ENCODE data around the gene LST1. TPM values are rescaled to one million over a fixed set of nuclear protein-coding genes. Genes with fewer than 3 reads are reported as not detected.

Gene LST1
- total RNA-seq, 1 experiment from 2014 or later = 1.6 TPM

DNA sequence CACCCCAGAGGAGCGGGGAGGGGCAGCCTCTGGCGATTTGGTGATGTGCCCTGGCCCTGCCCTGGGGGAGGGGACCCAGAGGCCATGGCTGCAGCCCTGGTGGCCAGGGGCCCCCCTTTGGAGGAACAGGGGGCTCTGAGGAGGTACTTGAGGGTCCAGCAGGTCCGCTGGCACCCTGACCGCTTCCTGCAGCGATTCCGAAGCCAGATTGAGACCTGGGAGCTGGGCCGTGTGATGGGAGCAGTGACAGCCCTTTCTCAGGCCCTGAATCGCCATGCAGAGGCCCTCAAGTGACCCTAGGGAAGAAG, 27.8 kb upstream of the LST1 start:
- H3K79me2 ChIP-seq (ENCODE audit: low read depth) = 0 out of 2 replicates have a peak, but pooled peaks cover 3% of the 10 kb centered on the region
- peaks cover 22% of the 10 kb centered on the region; the same call in 1 of the 2 replicates for H3F3A ChIP-seq (ENCODE audit: insufficient read depth, low read depth)
- BruUV-seq (replicated peaks) = no TSS peak
- no peak for DNase-seq
- no peaks in the 10 kb centered on the region for H3K9me2 ChIP-seq (ENCODE audit: insufficient read depth)
- POLR2A ChIA-PET (ENCODE audit: unreplicated experiment) = no interaction called here
- H3K27me3 ChIP-seq (ENCODE audit: insufficient read depth, low read depth) = no peaks in the 10 kb centered on the region
- intact Hi-C loops (cut with micrococcal nuclease; ENCODE audit: unreplicated experiment) = no loop called here
- H3K4me2 ChIP-seq = no peak overlapping the region
- 0 out of 2 replicates have a peak, but pooled peaks cover 4% of the 10 kb centered on the region for H4K20me1 ChIP-seq (ENCODE audit: insufficient read depth)
- peaks cover 15% of the 10 kb centered on the region for H3K4me1 ChIP-seq (replicated peaks; ENCODE audit: insufficient read depth)
- no peak overlapping the region for H2AFZ ChIP-seq
- no peak overlapping the region for H3K27ac ChIP-seq
- no peak overlapping the region for H3K4me3 ChIP-seq
- TF ChIP-seq EZH2 (IDR thresholded peaks at IDR 0.05; ENCODE audit: low read depth) = no peak
- TF ChIP-seq, protein P1, sequence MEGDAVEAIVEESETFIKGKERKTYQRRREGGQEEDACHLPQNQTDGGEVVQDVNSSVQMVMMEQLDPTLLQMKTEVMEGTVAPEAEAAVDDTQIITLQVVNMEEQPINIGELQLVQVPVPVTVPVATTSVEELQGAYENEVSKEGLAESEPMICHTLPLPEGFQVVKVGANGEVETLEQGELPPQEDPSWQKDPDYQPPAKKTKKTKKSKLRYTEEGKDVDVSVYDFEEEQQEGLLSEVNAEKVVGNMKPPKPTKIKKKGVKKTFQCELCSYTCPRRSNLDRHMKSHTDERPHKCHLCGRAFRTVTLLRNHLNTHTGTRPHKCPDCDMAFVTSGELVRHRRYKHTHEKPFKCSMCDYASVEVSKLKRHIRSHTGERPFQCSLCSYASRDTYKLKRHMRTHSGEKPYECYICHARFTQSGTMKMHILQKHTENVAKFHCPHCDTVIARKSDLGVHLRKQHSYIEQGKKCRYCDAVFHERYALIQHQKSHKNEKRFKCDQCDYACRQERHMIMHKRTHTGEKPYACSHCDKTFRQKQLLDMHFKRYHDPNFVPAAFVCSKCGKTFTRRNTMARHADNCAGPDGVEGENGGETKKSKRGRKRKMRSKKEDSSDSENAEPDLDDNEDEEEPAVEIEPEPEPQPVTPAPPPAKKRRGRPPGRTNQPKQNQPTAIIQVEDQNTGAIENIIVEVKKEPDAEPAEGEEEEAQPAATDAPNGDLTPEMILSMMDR (conservative IDR thresholded peaks at IDR 0.05) = no peak
- 0 out of 2 replicates have a peak, but pooled peaks cover 6% of the 10 kb centered on the region for H3K36me3 ChIP-seq (ENCODE audit: low read depth)
- H3K9me3 ChIP-seq (ENCODE audit: insufficient read depth, low read depth) = no peaks in the 10 kb centered on the region
- CTCF ChIA-PET = no interaction called here

DNA sequence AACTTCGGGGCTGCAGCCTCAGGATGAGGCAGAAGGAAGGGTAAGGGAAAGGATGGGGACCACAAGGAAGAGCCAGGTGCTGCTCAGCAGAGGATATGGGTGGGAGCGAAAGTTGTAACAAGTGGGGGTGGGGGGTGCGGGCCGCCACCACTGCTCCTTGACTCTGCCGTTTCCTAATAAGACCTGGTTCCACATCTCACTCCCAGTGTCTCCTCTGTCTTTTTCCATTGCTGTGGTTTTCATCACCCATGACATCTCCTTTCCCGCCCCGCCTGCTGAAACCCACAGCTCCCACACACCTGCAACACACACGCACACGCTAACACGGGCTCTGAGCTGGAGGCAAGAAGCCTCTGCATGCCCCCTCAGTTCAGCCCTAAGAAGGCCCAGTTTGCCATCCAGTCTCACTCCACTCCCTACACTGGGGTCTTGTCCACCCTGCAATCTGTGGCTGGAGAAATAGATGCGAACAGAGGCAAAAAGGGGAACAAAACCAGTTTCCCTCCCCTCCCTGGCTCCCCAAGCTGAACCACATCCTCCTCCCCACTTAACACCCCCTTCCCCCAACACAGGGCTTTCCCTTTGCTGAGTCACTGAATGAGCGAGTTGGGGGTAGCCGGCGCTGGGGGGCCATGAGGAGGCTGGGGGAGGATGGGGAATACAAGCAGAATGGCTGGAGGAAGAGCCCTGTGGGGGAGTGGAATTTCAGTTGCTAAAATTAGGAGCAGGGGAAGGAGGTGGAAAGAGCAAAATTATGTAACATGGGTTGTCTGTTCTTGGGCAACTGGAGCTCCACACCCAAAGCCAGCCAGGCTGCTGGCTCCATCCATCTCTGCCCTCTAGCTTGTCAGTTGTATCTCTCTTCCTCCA, 27.2 kb upstream of the LST1 start:
- Histone ChIP-seq H3K79me2 (ENCODE audit: low read depth) (0 out of 2 replicates have a peak, but pooled peaks cover 3% of the 10 kb centered on the region), H3K9me3 (ENCODE audit: insufficient read depth, low read depth) (no peaks in the 10 kb centered on the region), H4K20me1 (ENCODE audit: insufficient read depth) (0 out of 2 replicates have a peak, but pooled peaks cover 4% of the 10 kb centered on the region), H2AFZ (no peak overlapping the region), H3K4me2 (no peak overlapping the region), H3K36me3 (ENCODE audit: low read depth) (0 out of 2 replicates have a peak, but pooled peaks cover 6% of the 10 kb centered on the region), H3K9me2 (ENCODE audit: insufficient read depth) (no peaks in the 10 kb centered on the region), H3K27ac (peak overlapping the region; percentile 33; the same call in 1 of the 2 replicates), H3K4me1 (replicated peaks; ENCODE audit: insufficient read depth) (peaks cover 15% of the 10 kb centered on the region), H3K27me3 (ENCODE audit: insufficient read depth, low read depth) (no peaks in the 10 kb centered on the region), H3F3A (ENCODE audit: insufficient read depth, low read depth) (peaks cover 18% of the 10 kb centered on the region; the same call in 1 of the 2 replicates), H3K4me3 (no peak overlapping the region)
- no peak for DNase-seq
- intact Hi-C loops (cut with micrococcal nuclease; ENCODE audit: unreplicated experiment) = no loop called here
- CTCF ChIA-PET = interaction anchor here (0.7 kb wide), 1 partner anchor 13 kb away, joined by 5 read pairs; the partner anchor contains the start of gene ATP6V1G2
- POLR2A ChIA-PET (ENCODE audit: unreplicated experiment) = interaction anchor here (0.5 kb wide), 1 partner anchor 1413 kb away, joined by 7 read pairs; no protein-coding TSS in a partner anchor
- no TSS peak for BruUV-seq (replicated peaks)
- no peak for TF ChIP-seq EZH2 (IDR thresholded peaks at IDR 0.05; ENCODE audit: low read depth)
- TF ChIP-seq, protein P1 (conservative IDR thresholded peaks at IDR 0.05) = no peak

DNA sequence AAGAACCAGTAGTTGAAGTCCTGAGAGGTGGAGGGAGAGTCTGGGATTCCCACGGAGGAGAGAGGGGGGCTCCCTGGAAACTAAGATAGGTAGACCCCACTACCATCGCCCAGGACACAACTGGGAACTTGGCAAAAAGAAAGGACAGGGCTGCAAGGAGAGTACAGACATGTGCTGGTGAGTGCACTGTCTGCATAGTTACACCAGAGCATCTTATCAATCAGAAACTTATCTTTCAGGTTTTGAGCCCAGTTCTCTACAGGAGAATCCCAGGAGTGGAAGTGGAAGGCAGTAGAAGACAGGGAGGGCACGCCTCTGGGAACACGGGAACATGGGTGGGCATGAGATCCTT, 26.5 kb upstream of the LST1 start:
- Histone ChIP-seq H3K9me3 (ENCODE audit: insufficient read depth, low read depth) (no peaks in the 10 kb centered on the region), H3F3A (ENCODE audit: insufficient read depth, low read depth) (peaks cover 11% of the 10 kb centered on the region; the same call in 1 of the 2 replicates), H4K20me1 (ENCODE audit: insufficient read depth) (0 out of 2 replicates have a peak, but pooled peaks cover 3% of the 10 kb centered on the region), H3K27me3 (ENCODE audit: insufficient read depth, low read depth) (no peaks in the 10 kb centered on the region), H3K4me3 (no peak overlapping the region), H3K4me1 (replicated peaks; ENCODE audit: insufficient read depth) (peaks cover 15% of the 10 kb centered on the region), H3K79me2 (ENCODE audit: low read depth) (0 out of 2 replicates have a peak, but pooled peaks cover under 1% of the 10 kb centered on the region), H3K9me2 (ENCODE audit: insufficient read depth) (no peaks in the 10 kb centered on the region), H3K36me3 (ENCODE audit: low read depth) (0 out of 2 replicates have a peak, but pooled peaks cover 3% of the 10 kb centered on the region), H3K4me2 (peak overlapping the region; percentile 42; the same call in 1 of the 2 replicates), H2AFZ (no peak overlapping the region), H3K27ac (peak overlapping the region; percentile 33; the same call in 1 of the 2 replicates)
- no peak for TF ChIP-seq EZH2 (IDR thresholded peaks at IDR 0.05; ENCODE audit: low read depth)
- TF ChIP-seq, protein P1 (conservative IDR thresholded peaks at IDR 0.05) = no peak
- no TSS peak for BruUV-seq (replicated peaks)
- intact Hi-C loops (cut with micrococcal nuclease; ENCODE audit: unreplicated experiment) = no loop called here
- no peak for DNase-seq
- ChIA-PET POLR2A (ENCODE audit: unreplicated experiment) (interaction anchor here (0.6 kb wide), 1 partner anchor 1032 kb away, joined by 7 read pairs; no protein-coding TSS in a partner anchor), CTCF (no interaction called here)

All from PC-9 (cell line).